OCI-LY1 (cell line): ENCODE data around the gene NTNG1.

Experiments
- H2AFZ ChIP-seq: fragments of 200-600 bp; sonication (generic), shearing (Covaris generic); 2 replicates; pipeline ENCODE4 v1.6.0; 2014; ENCODE audit warnings: antibody characterized with exemption, mild to moderate bottlenecking, low read length
- H3F3A ChIP-seq: fragments of 200-600 bp; sonication (generic), shearing (Covaris generic); 2 replicates; pipeline ENCODE4 v1.6.0; 2014; ENCODE audit warnings: mild to moderate bottlenecking, antibody characterized with exemption, low read length, moderate library complexity; ENCODE audit not compliant: insufficient read depth
- H3K27ac ChIP-seq: fragments of 200-600 bp; sonication (generic); 2 replicates; pipeline ENCODE4 v1.5.1; 2014; ENCODE audit warnings: low read length, mixed run types, mild to moderate bottlenecking, low read depth; ENCODE audit not compliant: poor library complexity, severe bottlenecking
- H3K27me3 ChIP-seq: fragments of 200-600 bp; sonication (generic); 2 replicates; pipeline ENCODE4 v1.6.0; 2014; ENCODE audit warnings: antibody characterized with exemption, mild to moderate bottlenecking, low read length, moderate library complexity; ENCODE audit not compliant: insufficient read depth
- H3K36me3 ChIP-seq: fragments of 200-600 bp; sonication (generic); 2 replicates; pipeline ENCODE4 v1.6.1; 2014; ENCODE audit warnings: mild to moderate bottlenecking, antibody characterized with exemption, low read length, moderate library complexity, mixed read lengths; ENCODE audit not compliant: insufficient read depth
- H3K4me1 ChIP-seq: fragments of 200-600 bp; sonication (generic); 2 replicates; pipeline ENCODE4 v1.5.1; 2014; ENCODE audit warnings: mild to moderate bottlenecking, low read length, moderate library complexity; ENCODE audit not compliant: insufficient read depth, severe bottlenecking
- H3K4me2 ChIP-seq: fragments of 200-600 bp; sonication (generic), shearing (Covaris generic); 2 replicates; pipeline ENCODE4 v1.6.1; 2014; ENCODE audit warnings: low read length
- H3K4me3 ChIP-seq: fragments of 200-600 bp; sonication (generic); 2 replicates; pipeline ENCODE4 v1.5.1; 2014; ENCODE audit warnings: low read length, low read depth, mild to moderate bottlenecking, mixed read lengths; ENCODE audit not compliant: poor library complexity, severe bottlenecking
- H3K79me2 ChIP-seq: fragments of 200-600 bp; shearing (Covaris generic); 2 replicates; pipeline ENCODE4 v1.6.1; 2016; ENCODE audit warnings: mixed run types, low read length, mixed read lengths; ENCODE audit not compliant: insufficient read depth
- H3K9ac ChIP-seq: fragments of 200-600 bp; sonication (generic), shearing (Covaris generic); 2 replicates; pipeline ENCODE4 v1.6.1; 2014; ENCODE audit warnings: mild to moderate bottlenecking, low read length, mixed read lengths
- H3K9me2 ChIP-seq: fragments of 200-600 bp; sonication (generic), shearing (Covaris generic); 2 replicates; pipeline ENCODE4 v1.6.1; 2014; ENCODE audit warnings: low read depth, mild to moderate bottlenecking, low read length, mixed read lengths
- H3K9me3 ChIP-seq: fragments of 200-600 bp; shearing (Covaris generic); 2 replicates; pipeline ENCODE4 v1.6.1; 2014; ENCODE audit warnings: low read length, mixed read lengths
- H4K20me1 ChIP-seq: fragments of 200-600 bp; sonication (generic), shearing (Covaris generic); 2 replicates; pipeline ENCODE4 v1.6.0; 2016; ENCODE audit warnings: mild to moderate bottlenecking, low read length; ENCODE audit not compliant: insufficient read depth
- CTCF ChIP-seq: fragments of 200-600 bp; sonication (generic), shearing (Covaris generic); IDR thresholded peaks from 2 replicates; pipeline ENCODE4 v1.5.1; 2017; ENCODE audit warnings: mild to moderate bottlenecking, antibody characterized with exemption, low read length, moderate library complexity, mixed read lengths
- EZH2 ChIP-seq: fragments of 200-600 bp; sonication (generic), shearing (Covaris generic); IDR thresholded peaks from 2 replicates; pipeline ENCODE4 v1.8.0; 2017; ENCODE audit warnings: borderline replicate concordance, mixed run types, mild to moderate bottlenecking, antibody characterized with exemption, low read length, moderate library complexity, mixed read lengths

NTNG1 gene

GRCh38 chr1:107430540-107431228 lies 289.8 kb downstream of the NTNG1 start:
- Histone ChIP-seq H3F3A (no peaks in the 10 kb centered on the region), H4K20me1 (no peaks in the 10 kb centered on the region), H3K36me3 (no peaks in the 10 kb centered on the region), H2AFZ (no peak overlapping the region), H3K4me3 (no peak overlapping the region), H3K9ac (no peak overlapping the region), H3K27ac (no peak overlapping the region), H3K9me2 (no peaks in the 10 kb centered on the region), H3K27me3 (no peaks in the 10 kb centered on the region), H3K79me2 (no peaks in the 10 kb centered on the region), H3K9me3 (no peaks in the 10 kb centered on the region), H3K4me2 (no peak overlapping the region), H3K4me1 (no peaks in the 10 kb centered on the region)
- TF ChIP-seq EZH2 (no peak), CTCF (peak; percentile 97)

DNA sequence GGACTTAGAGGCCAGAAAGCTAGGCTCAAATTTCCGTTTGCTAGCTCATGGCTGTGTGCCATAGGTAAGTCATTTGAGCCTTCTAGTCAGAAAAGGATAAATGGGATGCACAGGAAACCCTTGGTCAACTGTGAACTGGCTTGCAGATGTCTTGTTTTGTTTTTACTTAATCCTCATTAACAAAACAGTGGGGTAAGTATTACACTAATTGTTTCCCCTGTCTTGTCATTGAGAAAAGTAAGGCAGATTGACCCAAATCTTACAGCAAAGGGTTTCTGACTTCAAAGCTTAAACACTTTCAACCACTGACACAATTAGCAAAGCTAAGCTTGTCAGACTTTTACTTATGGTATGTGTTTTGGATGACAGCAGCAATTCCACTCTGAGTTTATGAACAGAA lies 291.3 kb downstream of the NTNG1 start:
- Histone ChIP-seq H3K36me3 (no peaks in the 10 kb centered on the region), H3K4me2 (no peak overlapping the region), H3K79me2 (no peaks in the 10 kb centered on the region), H3K4me1 (no peaks in the 10 kb centered on the region), H3K27ac (no peak overlapping the region), H3K4me3 (no peak overlapping the region), H3K9me2 (no peaks in the 10 kb centered on the region), H3F3A (no peaks in the 10 kb centered on the region), H4K20me1 (no peaks in the 10 kb centered on the region), H3K27me3 (no peaks in the 10 kb centered on the region; the same call in 1 of the 2 replicates), H3K9me3 (no peaks in the 10 kb centered on the region), H3K9ac (no peak overlapping the region), H2AFZ (no peak overlapping the region)
- TF ChIP-seq EZH2 (no peak), CTCF (no peak)

- Histone ChIP-seq H3K4me2 (no peak overlapping the region), H3K79me2 (no peaks in the 10 kb centered on the region), H3K9me2 (no peaks in the 10 kb centered on the region), H3K27ac (no peak overlapping the region), H3F3A (no peaks in the 10 kb centered on the region), H3K36me3 (no peaks in the 10 kb centered on the region), H4K20me1 (no peaks in the 10 kb centered on the region), H2AFZ (no peak overlapping the region), H3K9me3 (no peaks in the 10 kb centered on the region), H3K27me3 (no peaks in the 10 kb centered on the region; the same call in 1 of the 2 replicates), H3K4me3 (no peak overlapping the region), H3K9ac (no peak overlapping the region), H3K4me1 (no peaks in the 10 kb centered on the region)
- TF ChIP-seq EZH2 (no peak), CTCF (no peak)
Observed at GRCh38 chr1:107433068-107433467, 292.2 kb downstream of the NTNG1 start.
